Astrocyte (in vitro differentiated cells and primary cell): ENCODE measurements around the gene DCAF12. TPM values are rescaled to one million over a fixed set of nuclear protein-coding genes. Genes with fewer than 3 reads are reported as not detected.

Experiments
- DNase-seq: peaks from one replicate; pipeline ENCODE4 v3.0.0-alpha.2; 2010; ENCODE audit warnings: low read depth
- FAIRE-seq: peaks from 2 replicates; lab custom pipeline; 2011; peaks lifted over from hg19 to GRCh38; lab: Jason Lieb, UNC
- H2AFZ ChIP-seq: 2 replicates; pipeline ENCODE4 v1.6.0; 2012; ENCODE audit warnings: low read depth, low read length, inconsistent platforms
- H3K27ac ChIP-seq: 2 replicates; pipeline ENCODE4 v1.5.1; 2011; ENCODE audit warnings: low read depth, low read length, inconsistent platforms
- H3K27me3 ChIP-seq: 2 replicates; pipeline ENCODE4 v1.6.0; 2011; ENCODE audit warnings: low read length, inconsistent platforms; ENCODE audit not compliant: insufficient read depth
- H3K36me3 ChIP-seq: 2 replicates; pipeline ENCODE4 v1.5.1; 2011; ENCODE audit warnings: low read length, inconsistent platforms; ENCODE audit not compliant: insufficient read depth
- H3K4me1 ChIP-seq: 2 replicates; pipeline ENCODE4 v1.5.1; 2011; ENCODE audit warnings: low read length, inconsistent platforms; ENCODE audit not compliant: insufficient read depth
- H3K4me2 ChIP-seq: 2 replicates; pipeline ENCODE4 v1.6.0; 2012; ENCODE audit warnings: low read length, inconsistent platforms
- H3K4me3 ChIP-seq: 2 replicates; pipeline ENCODE4 v1.5.1; 2011; ENCODE audit warnings: low read depth, mild to moderate bottlenecking, low read length, inconsistent platforms; ENCODE audit not compliant: insufficient read depth
- H3K79me2 ChIP-seq: 2 replicates; pipeline ENCODE4 v1.6.0; 2012; ENCODE audit warnings: mild to moderate bottlenecking, low read length, inconsistent platforms; ENCODE audit not compliant: insufficient read depth
- H3K9ac ChIP-seq: 2 replicates; pipeline ENCODE4 v1.6.0; 2012; ENCODE audit warnings: mild to moderate bottlenecking, low read length, inconsistent platforms
- H3K9me3 ChIP-seq: 2 replicates; pipeline ENCODE4 v1.5.1; 2012; ENCODE audit warnings: low read depth, mild to moderate bottlenecking, low read length, inconsistent platforms; ENCODE audit not compliant: insufficient read depth
- H4K20me1 ChIP-seq: 2 replicates; pipeline ENCODE4 v1.6.0; 2012; ENCODE audit warnings: low read length, inconsistent platforms; ENCODE audit not compliant: insufficient read depth
- H3K27ac Mint-ChIP-seq: one replicate; pipeline ENCODE4 v1.8.0; 2021; ENCODE audit warnings: mild to moderate bottlenecking, mixed read lengths; ENCODE audit not compliant: unreplicated experiment
- H3K27me3 Mint-ChIP-seq: one replicate; pipeline ENCODE4 v1.8.0; 2021; ENCODE audit warnings: low read depth, mixed read lengths; ENCODE audit not compliant: unreplicated experiment
- H3K36me3 Mint-ChIP-seq: one replicate; pipeline ENCODE4 v1.8.0; 2021; ENCODE audit warnings: low read depth, mixed read lengths; ENCODE audit not compliant: unreplicated experiment
- H3K4me1 Mint-ChIP-seq: one replicate; pipeline ENCODE4 v1.8.0; 2021; ENCODE audit warnings: low read depth, mixed read lengths; ENCODE audit not compliant: unreplicated experiment
- H3K4me3 Mint-ChIP-seq: one replicate; pipeline ENCODE4 v1.8.0; 2021; ENCODE audit warnings: mild to moderate bottlenecking, moderate library complexity, mixed read lengths; ENCODE audit not compliant: unreplicated experiment
- H3K9me3 Mint-ChIP-seq: one replicate; pipeline ENCODE4 v1.8.0; 2021; ENCODE audit warnings: mild to moderate bottlenecking, mixed read lengths; ENCODE audit not compliant: unreplicated experiment
- CTCF ChIP-seq: IDR thresholded peaks from 2 replicates; pipeline ENCODE4 v1.5.1; 2011; ENCODE audit warnings: low read depth, mild to moderate bottlenecking, inconsistent platforms, low read length, moderate library complexity; ENCODE audit not compliant: insufficient read depth
- EZH2 ChIP-seq: IDR thresholded peaks from 2 replicates; pipeline ENCODE4 v1.6.1; 2012; ENCODE audit warnings: mild to moderate bottlenecking, low read length, inconsistent platforms; ENCODE audit not compliant: insufficient read depth
- total RNA-seq: library from RNA; stranded (reverse); gene quantifications from 2 replicates; pipeline ENCODE4 v1.2.1, GENCODE V29; 2021

The DCAF12 gene
- total RNA-seq, 1 donor from 2014 or later = 36.0 TPM

GRCh38 chr9:34059954-34060353, 66.5 kb downstream of the DCAF12 start:
- no peak overlapping the region for H3K4me3 Mint-ChIP-seq

GRCh38 chr9:34059281-34059680, 67.2 kb downstream of the DCAF12 start:
- no peaks in the 10 kb centered on the region for H3K4me1 ChIP-seq
- no peaks in the 10 kb centered on the region for H4K20me1 ChIP-seq
- H3K4me3 Mint-ChIP-seq = no peak overlapping the region
- H3K27me3 ChIP-seq = no peaks in the 10 kb centered on the region
- H3K27ac Mint-ChIP-seq = no peak overlapping the region
- H3K9me3 Mint-ChIP-seq = no peaks in the 10 kb centered on the region
- H3K36me3 Mint-ChIP-seq = no peaks in the 10 kb centered on the region
- no peaks in the 10 kb centered on the region for H3K9me3 ChIP-seq
- no peak overlapping the region for H3K27ac ChIP-seq
- H3K4me3 ChIP-seq = no peak overlapping the region
- FAIRE-seq = no peak
- DNase-seq = no peak
- H3K4me2 ChIP-seq = no peak overlapping the region
- H3K36me3 ChIP-seq = no peaks in the 10 kb centered on the region
- H3K4me1 Mint-ChIP-seq = no peaks in the 10 kb centered on the region
- no peak overlapping the region for H2AFZ ChIP-seq
- TF ChIP-seq EZH2 = no peak
- no peak for TF ChIP-seq CTCF
- H3K79me2 ChIP-seq = no peaks in the 10 kb centered on the region
- peaks cover 3% of the 10 kb centered on the region for H3K27me3 Mint-ChIP-seq
- no peak overlapping the region for H3K9ac ChIP-seq

More at GRCh38 chr9:34059954-34060353, 66.5 kb downstream of the DCAF12 start:
- H3K27ac Mint-ChIP-seq = no peak overlapping the region
- Histone ChIP-seq H3K27ac (no peak overlapping the region), H3K36me3 (no peaks in the 10 kb centered on the region), H4K20me1 (no peaks in the 10 kb centered on the region), H3K27me3 (no peaks in the 10 kb centered on the region), H3K4me1 (no peaks in the 10 kb centered on the region), H3K9me3 (no peaks in the 10 kb centered on the region), H2AFZ (no peak overlapping the region), H3K79me2 (no peaks in the 10 kb centered on the region), H3K9ac (no peak overlapping the region), H3K4me2 (no peak overlapping the region), H3K4me3 (no peak overlapping the region)
- no peaks in the 10 kb centered on the region for H3K9me3 Mint-ChIP-seq
- DNase-seq (no peak), FAIRE-seq (no peak)
- no peaks in the 10 kb centered on the region for H3K36me3 Mint-ChIP-seq
- H3K27me3 Mint-ChIP-seq = peaks cover 3% of the 10 kb centered on the region
- no peaks in the 10 kb centered on the region for H3K4me1 Mint-ChIP-seq
- no peak for TF ChIP-seq CTCF
- TF ChIP-seq EZH2 = no peak

- Mint-ChIP-seq H3K4me3 (peak overlapping the region; percentile 98), H3K9me3 (no peaks in the 10 kb centered on the region), H3K27ac (peak overlapping the region; percentile 100), H3K4me1 (peaks cover 15% of the 10 kb centered on the region), H3K27me3 (no peaks in the 10 kb centered on the region), H3K36me3 (no peaks in the 10 kb centered on the region)
- peaks cover 22% of the 10 kb centered on the region for H4K20me1 ChIP-seq
- peak overlapping the region; percentile 88 for H3K4me3 ChIP-seq
- H3K27me3 ChIP-seq = no peaks in the 10 kb centered on the region
- peak overlapping the region; percentile 99 for H2AFZ ChIP-seq
- peak overlapping the region; percentile 94 for H3K9ac ChIP-seq
- FAIRE-seq (no peak), DNase-seq (no peak)
- H3K79me2 ChIP-seq = peaks cover 39% of the 10 kb centered on the region
- H3K4me2 ChIP-seq = peak overlapping the region; percentile 88
- TF ChIP-seq EZH2 (no peak), CTCF (no peak)
- H3K9me3 ChIP-seq = no peaks in the 10 kb centered on the region
- peaks cover 12% of the 10 kb centered on the region for H3K4me1 ChIP-seq
- no peaks in the 10 kb centered on the region for H3K36me3 ChIP-seq
- H3K27ac ChIP-seq = peak overlapping the region; percentile 99
These were observed 76.7 kb downstream of the DCAF12 start for GRCh38 chr9:34049630-34050384.
